HG03457 (cell line): ENCODE results near the gene OGDH.
"Not testable (repeated sequence)": the region's sequence is repeated elsewhere in the genome, so short reads cannot be mapped to it uniquely, and the experiment has no call there.

Source experiments
- ATAC-seq: cut with Tn5 transposase; IDR thresholded peaks from one replicate; pipeline ENCODE4 v1.9.1; 2021; ENCODE audit warnings: moderate number of reproducible peaks; ENCODE audit not compliant: unreplicated experiment

OGDH gene

GRCh38 chr7:44703921-44704320 is 97.5 kb downstream of the OGDH start:
- no peak for ATAC-seq

GRCh38 chr7:44705434-44705833 is 99.0 kb downstream of the OGDH start:
- ATAC-seq, result no peak

GRCh38 chr7:44706788-44707557 is 100.5 kb downstream of the OGDH start:
- ATAC-seq, result no peak

GRCh38 chr7:44707558-44708230 is 101.3 kb downstream of the OGDH start:
- no peak for ATAC-seq

- ATAC-seq, result no peak
Measured at GRCh38 chr7:44709011-44709915, 102.8 kb downstream of the OGDH start.

- no peak for ATAC-seq
Measured at GRCh38 chr7:44709945-44710596, 103.6 kb downstream of the OGDH start.

- no peak for ATAC-seq
Measured at GRCh38 chr7:44711528-44711927, 105.1 kb downstream of the OGDH start.

- no peak for ATAC-seq
Measured at GRCh38 chr7:44712012-44712411, 105.6 kb downstream of the OGDH start.

GRCh38 chr7:44713141-44713540 is 106.7 kb downstream of the OGDH start:
- no peak for ATAC-seq

GRCh38 chr7:44713680-44714335 is 107.4 kb downstream of the OGDH start:
- no peak for ATAC-seq

GRCh38 chr7:44716205-44716604 is 109.8 kb downstream of the OGDH start:
- no peak for ATAC-seq

GRCh38 chr7:44720301-44720700 is 113.9 kb downstream of the OGDH start:
- ATAC-seq, result no peak

- no peak for ATAC-seq
Measured at GRCh38 chr7:44724276-44724675, 117.8 kb downstream of the OGDH start.

- ATAC-seq, result not testable (repeated sequence)
Measured at GRCh38 chr7:44726250-44726649, 119.8 kb downstream of the OGDH start.

- no peak for ATAC-seq
Measured at GRCh38 chr7:44727158-44727936, 120.9 kb downstream of the OGDH start.

GRCh38 chr7:44727937-44728262 is 121.5 kb downstream of the OGDH start:
- ATAC-seq, result no peak

GRCh38 chr7:44729949-44730590 is 123.6 kb downstream of the OGDH start:
- ATAC-seq, result no peak

- ATAC-seq, result not testable (repeated sequence)
Measured at GRCh38 chr7:44732971-44733370, 126.5 kb downstream of the OGDH start.
